ENCODE measurements around the gene DOCK11.
"Not testable (repeated sequence)": the region's sequence is repeated elsewhere in the genome, so short reads cannot be mapped to it uniquely, and the experiment has no call there.

GRCh38 chrX:118582926-118583325 is 87.3 kb downstream of the DOCK11 start:
- not testable (repeated sequence) for TF ChIP-seq CTCF, POLR2A (IDR thresholded peaks at IDR 0.05)
